GM23338 (cell line): ENCODE results near the gene ACBD4. TPM values are rescaled to one million over a fixed set of nuclear protein-coding genes. Genes with fewer than 3 reads are reported as not detected.

Experiments used
- ATAC-seq: fragments of 200-7000 bp; cut with Tn5 transposase; 3 replicates; pipeline ENCODE4 v1.9.1; 2020
- DNase-seq: peaks from one replicate; pipeline ENCODE4 v3.0.0-alpha.2; 2015; ENCODE audit warnings: low spot score
- H2AFZ ChIP-seq: fragments of 200-600 bp; sonication (generic); 2 replicates; pipeline ENCODE4 v1.8.0; 2016; ENCODE audit warnings: antibody characterized with exemption, mild to moderate bottlenecking, moderate library complexity
- H3F3A ChIP-seq: fragments of 200-600 bp; sonication (generic); replicated peaks from 2 replicates; pipeline ENCODE4 v1.8.0; 2017; ENCODE audit warnings: antibody characterized with exemption, mixed run types, low read depth
- H3K27ac ChIP-seq: fragments of 200-600 bp; sonication (generic); 2 replicates; pipeline ENCODE4 v1.6.1; 2016; ENCODE audit warnings: low read depth
- H3K27me3 ChIP-seq: fragments of 200-600 bp; sonication (generic); 2 replicates; pipeline ENCODE4 v1.8.0; 2016; ENCODE audit warnings: mild to moderate bottlenecking, mixed run types, moderate library complexity; ENCODE audit not compliant: insufficient read depth
- H3K36me3 ChIP-seq: fragments of 200-600 bp; sonication (generic); 2 replicates; pipeline ENCODE4 v1.8.0; 2016; ENCODE audit warnings: mild to moderate bottlenecking; ENCODE audit not compliant: insufficient read depth
- H3K4me1 ChIP-seq: fragments of 200-600 bp; sonication (generic); 2 replicates; pipeline ENCODE4 v1.8.0; 2016; ENCODE audit warnings: mild to moderate bottlenecking, moderate library complexity; ENCODE audit not compliant: insufficient read depth
- H3K4me2 ChIP-seq: fragments of 200-600 bp; sonication (generic); 2 replicates; pipeline ENCODE4 v1.7.1; 2017; ENCODE audit warnings: mixed run types
- H3K4me3 ChIP-seq: fragments of 200-600 bp; sonication (generic); 2 replicates; pipeline ENCODE4 v1.6.1; 2016; ENCODE audit warnings: mixed run types
- H3K79me2 ChIP-seq: fragments of 200-600 bp; sonication (generic); replicated peaks from 2 replicates; pipeline ENCODE4 v1.8.0; 2017; ENCODE audit warnings: mild to moderate bottlenecking; ENCODE audit not compliant: insufficient read depth
- H3K9me2 ChIP-seq: fragments of 200-600 bp; sonication (generic); 2 replicates; pipeline ENCODE4 v1.8.0; 2017; ENCODE audit not compliant: insufficient read depth
- H4K20me1 ChIP-seq: fragments of 200-600 bp; sonication (generic); replicated peaks from 2 replicates; pipeline ENCODE4 v1.8.0; 2017; ENCODE audit warnings: mild to moderate bottlenecking; ENCODE audit not compliant: insufficient read depth
- H3K27ac Mint-ChIP-seq: 2 replicates; pipeline ENCODE4 v1.8.0; 2020; ENCODE audit warnings: inconsistent platforms, mild to moderate bottlenecking, moderate library complexity, mixed read lengths
- H3K27me3 Mint-ChIP-seq: 3 replicates; pipeline ENCODE4 v1.8.0; 2022; ENCODE audit warnings: low read depth, mild to moderate bottlenecking, moderate library complexity, mixed read lengths, inconsistent platforms; ENCODE audit not compliant: insufficient read depth, poor library complexity
- H3K36me3 Mint-ChIP-seq: 3 replicates; pipeline ENCODE4 v1.8.0; 2021; ENCODE audit warnings: low read depth, mild to moderate bottlenecking, inconsistent platforms, moderate library complexity, mixed read lengths
- H3K4me1 Mint-ChIP-seq: 3 replicates; pipeline ENCODE4 v1.8.0; 2020; ENCODE audit warnings: mild to moderate bottlenecking, inconsistent platforms, mixed read lengths
- H3K4me3 Mint-ChIP-seq: 3 replicates; pipeline ENCODE4 v1.8.0; 2021; ENCODE audit warnings: moderate library complexity, mild to moderate bottlenecking, inconsistent platforms, mixed read lengths
- H3K9me3 Mint-ChIP-seq: 3 replicates; pipeline ENCODE4 v1.8.0; 2020; ENCODE audit warnings: moderate library complexity, mild to moderate bottlenecking, inconsistent platforms, mixed read lengths
- CREB1 ChIP-seq: fragments of 250-450 bp; sonication (Bioruptor Pico); IDR thresholded peaks from 2 replicates; pipeline ENCODE4 v1.5.0; 2020; ENCODE audit warnings: low read depth, mild to moderate bottlenecking, moderate library complexity
- CTCF ChIP-seq, 2 experiments: fragments of 200-600 bp in 1 of 2; sonication (generic) in 1 of 2; conservative IDR thresholded peaks; 2 replicates each; pipeline versions ENCODE4 v1.5.1 to v1.6.1; 2016 to 2017; ENCODE audit warnings: antibody characterized with exemption in 2 of 2, low read depth in 2 of 2, mild to moderate bottlenecking in 2 of 2, moderate library complexity in 1 of 2
- EZH2 ChIP-seq: fragments of 200-600 bp; sonication (generic); IDR thresholded peaks from one replicate; pipeline ENCODE4 v1.8.0; 2017; ENCODE audit warnings: antibody characterized with exemption, mild to moderate bottlenecking, low read depth; ENCODE audit not compliant: unreplicated experiment
- EZH2phosphoT487 ChIP-seq: fragments of 200-600 bp; sonication (generic); IDR thresholded peaks from one replicate; pipeline ENCODE4 v1.8.1; 2018; ENCODE audit warnings: antibody characterized with exemption; ENCODE audit not compliant: unreplicated experiment
- JUNB ChIP-seq: IDR thresholded peaks from one replicate; pipeline ENCODE4 v1.6.1; 2016; ENCODE audit warnings: antibody characterized with exemption; ENCODE audit not compliant: unreplicated experiment
- NANOG ChIP-seq: IDR thresholded peaks from 2 replicates; pipeline ENCODE4 v1.6.1; 2016; ENCODE audit warnings: antibody characterized with exemption, borderline replicate concordance
- POLR2AphosphoS5 ChIP-seq: IDR thresholded peaks from 2 replicates; pipeline ENCODE4 v1.6.1; 2016; ENCODE audit warnings: antibody characterized with exemption, low read depth
- STAT1 ChIP-seq: IDR thresholded peaks from one replicate; pipeline ENCODE4 v1.6.1; 2016; ENCODE audit warnings: antibody characterized with exemption; ENCODE audit not compliant: unreplicated experiment
- ZNF114 ChIP-seq: fragments of 250-450 bp; sonication (Bioruptor Pico); IDR thresholded peaks from 2 replicates; pipeline ENCODE4 v1.5.0; 2020; ENCODE audit warnings: mild to moderate bottlenecking, moderate library complexity
- ZNF331 ChIP-seq: fragments of 250-450 bp; sonication (Bioruptor Pico); IDR thresholded peaks from 2 replicates; pipeline ENCODE4 v1.5.0; 2020; ENCODE audit warnings: low read depth, mild to moderate bottlenecking, moderate library complexity
- ZNF462 ChIP-seq: fragments of 250-450 bp; sonication (Bioruptor Pico); IDR thresholded peaks from 2 replicates; pipeline ENCODE4 v1.5.0; 2020; ENCODE audit warnings: mild to moderate bottlenecking, moderate library complexity
- polyA plus RNA-seq: library from polyadenylated mRNA; unstranded; fragments of >200 nt; fragmentation: Nextera tagmentation; extraction: Ambion mirVana; gene quantifications from 2 replicates; pipeline ENCODE4 v1.2.1, GENCODE V29; 2016
- total RNA-seq: library from RNA; depleted of rRNA; stranded (reverse); fragments of >200 nt; shearing (Covaris generic); gene quantifications from 2 replicates; pipeline ENCODE4 v1.2.3, GENCODE V29; 2014
- TF ChIP-seq, protein P1 (sequence below): IDR thresholded peaks from one replicate; pipeline ENCODE4 v1.6.1; 2018; ENCODE audit warnings: antibody characterized with exemption; ENCODE audit not compliant: unreplicated experiment
- TF ChIP-seq, protein P2 (sequence below): IDR thresholded peaks from 2 replicates; pipeline ENCODE4 v1.6.1; 2016; ENCODE audit warnings: antibody characterized with exemption

The ACBD4 gene
- total and polyA plus RNA-seq, 2 experiments from 2014 or later, result 4.5 to 6.7 TPM

DNA sequence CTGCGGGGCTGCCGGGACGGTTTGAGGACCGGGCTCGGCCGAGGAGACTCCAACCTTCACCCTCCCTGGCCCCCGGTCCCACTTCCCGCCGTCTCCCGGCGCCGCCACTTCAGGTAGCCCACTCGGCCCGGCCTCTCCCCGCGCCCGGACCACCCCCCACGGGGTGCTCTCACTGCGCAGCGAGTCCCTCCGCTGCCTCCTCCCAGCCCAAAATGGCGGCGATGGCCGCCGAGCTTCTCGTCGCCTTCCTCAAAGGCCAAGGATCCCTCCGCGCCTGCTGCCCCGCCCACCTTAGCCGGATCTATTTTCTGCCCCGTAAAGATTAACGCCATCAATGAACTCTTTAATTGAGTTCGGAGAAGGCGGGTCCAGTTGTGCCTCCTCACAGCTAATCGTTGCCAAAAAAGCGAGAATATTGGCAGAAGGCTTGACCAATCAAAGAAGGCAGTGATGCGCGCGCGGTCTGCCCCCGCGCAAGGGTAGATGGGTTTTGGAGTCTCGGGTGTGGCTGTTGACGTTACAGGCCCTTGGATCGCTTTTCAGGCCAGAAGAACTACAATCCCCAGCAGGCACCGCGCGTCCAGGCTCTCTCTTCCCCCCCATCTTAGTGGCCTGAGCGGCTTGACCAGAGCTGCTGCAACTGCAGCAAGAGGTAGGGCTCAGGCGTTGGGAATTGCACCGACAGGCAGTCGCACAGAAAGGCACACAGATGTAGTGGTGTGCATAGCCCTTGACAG lies 26.0 kb downstream of the ACBD4 start, which contains the start of gene HEXIM2:
Gene HEXIM2 (plus strand): TSS at position 588 of the 737 bp plus-strand sequence. CDS start 919 bp downstream, outside the sequence.
- no peaks in the 10 kb centered on the region for H4K20me1 ChIP-seq
- no peaks in the 10 kb centered on the region for H3K27me3 ChIP-seq
- H3K4me1 Mint-ChIP-seq, result peaks cover 26% of the 10 kb centered on the region
- H3K4me3 Mint-ChIP-seq, result peak within 1 kb of the TSS; percentile 95
- H3K4me1 ChIP-seq, result peaks cover 7% of the 10 kb centered on the region
- no peak within 1 kb of the TSS for H2AFZ ChIP-seq
- H3K27ac ChIP-seq, result peak within 1 kb of the TSS; percentile 89
- DNase-seq, result peak; percentile 100
- peaks cover 10% of the 10 kb centered on the region for H3K27me3 Mint-ChIP-seq
- no peaks in the 10 kb centered on the region for H3K36me3 ChIP-seq
- TF ChIP-seq, protein P1, sequence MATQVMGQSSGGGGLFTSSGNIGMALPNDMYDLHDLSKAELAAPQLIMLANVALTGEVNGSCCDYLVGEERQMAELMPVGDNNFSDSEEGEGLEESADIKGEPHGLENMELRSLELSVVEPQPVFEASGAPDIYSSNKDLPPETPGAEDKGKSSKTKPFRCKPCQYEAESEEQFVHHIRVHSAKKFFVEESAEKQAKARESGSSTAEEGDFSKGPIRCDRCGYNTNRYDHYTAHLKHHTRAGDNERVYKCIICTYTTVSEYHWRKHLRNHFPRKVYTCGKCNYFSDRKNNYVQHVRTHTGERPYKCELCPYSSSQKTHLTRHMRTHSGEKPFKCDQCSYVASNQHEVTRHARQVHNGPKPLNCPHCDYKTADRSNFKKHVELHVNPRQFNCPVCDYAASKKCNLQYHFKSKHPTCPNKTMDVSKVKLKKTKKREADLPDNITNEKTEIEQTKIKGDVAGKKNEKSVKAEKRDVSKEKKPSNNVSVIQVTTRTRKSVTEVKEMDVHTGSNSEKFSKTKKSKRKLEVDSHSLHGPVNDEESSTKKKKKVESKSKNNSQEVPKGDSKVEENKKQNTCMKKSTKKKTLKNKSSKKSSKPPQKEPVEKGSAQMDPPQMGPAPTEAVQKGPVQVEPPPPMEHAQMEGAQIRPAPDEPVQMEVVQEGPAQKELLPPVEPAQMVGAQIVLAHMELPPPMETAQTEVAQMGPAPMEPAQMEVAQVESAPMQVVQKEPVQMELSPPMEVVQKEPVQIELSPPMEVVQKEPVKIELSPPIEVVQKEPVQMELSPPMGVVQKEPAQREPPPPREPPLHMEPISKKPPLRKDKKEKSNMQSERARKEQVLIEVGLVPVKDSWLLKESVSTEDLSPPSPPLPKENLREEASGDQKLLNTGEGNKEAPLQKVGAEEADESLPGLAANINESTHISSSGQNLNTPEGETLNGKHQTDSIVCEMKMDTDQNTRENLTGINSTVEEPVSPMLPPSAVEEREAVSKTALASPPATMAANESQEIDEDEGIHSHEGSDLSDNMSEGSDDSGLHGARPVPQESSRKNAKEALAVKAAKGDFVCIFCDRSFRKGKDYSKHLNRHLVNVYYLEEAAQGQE, result no peak
- TF ChIP-seq NANOG, result no peak
- peak; percentile 80 for TF ChIP-seq POLR2AphosphoS5
- TF ChIP-seq EZH2, result no peak
- TF ChIP-seq STAT1, result no peak
- no peak for TF ChIP-seq ZNF114
- TF ChIP-seq JUNB, result no peak
- no peak for TF ChIP-seq CTCF (conservative IDR thresholded peaks at IDR 0.05; ENCODE audit: low read depth in 2 of 2)
- no peak for TF ChIP-seq EZH2phosphoT487
- TF ChIP-seq CREB1 (CRISPR knock-in tag), result peak; percentile 87; the same call in 1 of the 2 replicates
- TF ChIP-seq, protein P2, sequence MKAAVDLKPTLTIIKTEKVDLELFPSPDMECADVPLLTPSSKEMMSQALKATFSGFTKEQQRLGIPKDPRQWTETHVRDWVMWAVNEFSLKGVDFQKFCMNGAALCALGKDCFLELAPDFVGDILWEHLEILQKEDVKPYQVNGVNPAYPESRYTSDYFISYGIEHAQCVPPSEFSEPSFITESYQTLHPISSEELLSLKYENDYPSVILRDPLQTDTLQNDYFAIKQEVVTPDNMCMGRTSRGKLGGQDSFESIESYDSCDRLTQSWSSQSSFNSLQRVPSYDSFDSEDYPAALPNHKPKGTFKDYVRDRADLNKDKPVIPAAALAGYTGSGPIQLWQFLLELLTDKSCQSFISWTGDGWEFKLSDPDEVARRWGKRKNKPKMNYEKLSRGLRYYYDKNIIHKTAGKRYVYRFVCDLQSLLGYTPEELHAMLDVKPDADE, result peak; percentile 94
- TF ChIP-seq ZNF331 (CRISPR knock-in tag), result no peak
- no peak for TF ChIP-seq ZNF462 (CRISPR knock-in tag)
- H3K36me3 Mint-ChIP-seq, result peaks cover 14% of the 10 kb centered on the region
- peak within 1 kb of the TSS; percentile 98 for H3K27ac Mint-ChIP-seq
- peak within 1 kb of the TSS; percentile 95 for H3K4me2 ChIP-seq
- H3K4me3 ChIP-seq, result peak within 1 kb of the TSS; percentile 86
- H3K9me2 ChIP-seq, result no peaks in the 10 kb centered on the region
- H3F3A ChIP-seq, result peaks cover 9% of the 10 kb centered on the region; the same call in 1 of the 2 replicates
- peaks cover 13% of the 10 kb centered on the region for H3K79me2 ChIP-seq
- peak; percentile 87 for ATAC-seq
- H3K9me3 Mint-ChIP-seq, result no peaks in the 10 kb centered on the region
